Liver (tissue), 9 donors: ENCODE data around the gene XPO5. TPM values are rescaled to one million over a fixed set of nuclear protein-coding genes. Genes with fewer than 3 reads are reported as not detected.

Source experiments
- DNase-seq: peaks from one replicate; pipeline ENCODE4 v3.0.0-alpha.2; 2017; ENCODE audit warnings: low spot score
- H3K27ac ChIP-seq, 2 donors: one replicate each; pipeline ENCODE4 v1.7.0; 2013; ENCODE audit warnings: inconsistent platforms in 2 of 2, low read length in 2 of 2, control low read depth in 1 of 2, low read depth in 1 of 2, mild to moderate bottlenecking in 1 of 2
- H3K27me3 ChIP-seq, 4 donors: one replicate each; pipeline versions ENCODE4 v1.6.1 to v1.7.0; 2013; ENCODE audit warnings: low read length in 3 of 4, inconsistent platforms in 1 of 4, mild to moderate bottlenecking in 1 of 4, moderate library complexity in 1 of 4; ENCODE audit not compliant: control insufficient read depth in 4 of 4, insufficient read depth in 4 of 4
- H3K36me3 ChIP-seq, 4 donors: one replicate each; pipeline versions ENCODE4 v1.6.1 to v1.7.0; 2013; ENCODE audit warnings: low read length in 3 of 4, mild to moderate bottlenecking in 3 of 4, low read depth in 1 of 4, moderate library complexity in 1 of 4; ENCODE audit not compliant: control insufficient read depth in 4 of 4, insufficient read depth in 3 of 4
- H3K4me1 ChIP-seq, 4 donors: one replicate each; pipeline versions ENCODE4 v1.6.1 to v1.7.0; 2013; ENCODE audit warnings: low read length in 3 of 4, mild to moderate bottlenecking in 3 of 4, moderate library complexity in 1 of 4; ENCODE audit not compliant: control insufficient read depth in 4 of 4, insufficient read depth in 4 of 4
- H3K4me3 ChIP-seq, 3 donors: one replicate each; pipeline versions ENCODE4 v1.6.1 to v1.7.0; 2013; ENCODE audit warnings: low read length in 3 of 3, control low read depth in 1 of 3, low read depth in 1 of 3, mild to moderate bottlenecking in 1 of 3
- H3K9ac ChIP-seq, 2 donors: one replicate each; pipeline ENCODE4 v1.7.0; 2013; ENCODE audit warnings: low read length in 2 of 2, mild to moderate bottlenecking in 2 of 2, moderate library complexity in 2 of 2, control low read depth in 1 of 2, low read depth in 1 of 2
- H3K9me3 ChIP-seq, 4 donors: one replicate each; pipeline versions ENCODE4 v1.6.1 to v1.7.0; 2013; ENCODE audit warnings: low read length in 3 of 4; ENCODE audit not compliant: control insufficient read depth in 4 of 4
- CTCF ChIP-seq: fragments of 150-350 bp; IDR thresholded peaks from 2 replicates; pipeline ENCODE4 v1.5.1; 2017; ENCODE audit warnings: improper control_type of control experiment, low read depth, low read length; ENCODE audit not compliant: missing input control
- EGR1 ChIP-seq, 2 donors: IDR thresholded peaks; 2 replicates each; pipeline ENCODE4 v1.6.1; 2016 to 2018; ENCODE audit warnings: antibody characterized with exemption in 2 of 2, low read depth in 2 of 2
- FOXA1 ChIP-seq: IDR thresholded peaks from 2 replicates; pipeline ENCODE4 v1.6.1; 2016; ENCODE audit warnings: antibody characterized with exemption
- FOXA2 ChIP-seq: IDR thresholded peaks from 2 replicates; pipeline ENCODE4 v1.6.1; 2016; ENCODE audit warnings: antibody characterized with exemption
- GABPA ChIP-seq, 2 donors: IDR thresholded peaks in 1 of 2; conservative IDR thresholded peaks in 1 of 2; 2 replicates each; pipeline ENCODE4 v1.6.1; 2016; ENCODE audit warnings: antibody characterized with exemption in 2 of 2, mild to moderate bottlenecking in 1 of 2, moderate library complexity in 1 of 2
- HNF4A ChIP-seq, 2 donors: conservative IDR thresholded peaks; 2 replicates each; pipeline ENCODE4 v1.6.1; 2016; ENCODE audit warnings: antibody characterized with exemption in 2 of 2, mild to moderate bottlenecking in 2 of 2
- HNF4G ChIP-seq: IDR thresholded peaks from 2 replicates; pipeline ENCODE4 v1.6.1; 2016; ENCODE audit warnings: antibody characterized with exemption
- JUND ChIP-seq, 2 donors: IDR thresholded peaks; 2 replicates each; pipeline ENCODE4 v1.6.1; 2016; ENCODE audit warnings: antibody characterized with exemption in 2 of 2
- NR2F2 ChIP-seq: IDR thresholded peaks from 2 replicates; pipeline ENCODE4 v1.6.1; 2016; ENCODE audit warnings: antibody characterized with exemption
- RAD21 ChIP-seq, 2 donors: IDR thresholded peaks; 2 replicates each; pipeline ENCODE4 v1.6.1; 2016; ENCODE audit warnings: antibody characterized with exemption in 2 of 2, mild to moderate bottlenecking in 2 of 2
- REST ChIP-seq: IDR thresholded peaks from 2 replicates; pipeline ENCODE4 v1.6.1; 2016; ENCODE audit warnings: antibody characterized with exemption, mild to moderate bottlenecking
- RXRA ChIP-seq, 2 donors: IDR thresholded peaks; 2 replicates each; pipeline ENCODE4 v1.6.1; 2017 to 2018; ENCODE audit warnings: antibody characterized with exemption in 2 of 2, mild to moderate bottlenecking in 1 of 2
- SP1 ChIP-seq: IDR thresholded peaks from 2 replicates; pipeline ENCODE4 v1.6.1; 2018; ENCODE audit warnings: antibody characterized with exemption, mild to moderate bottlenecking
- TAF1 ChIP-seq: conservative IDR thresholded peaks from 2 replicates; pipeline ENCODE4 v1.6.1; 2016; ENCODE audit warnings: antibody characterized with exemption, mild to moderate bottlenecking
- YY1 ChIP-seq: IDR thresholded peaks from 2 replicates; pipeline ENCODE4 v1.6.1; 2016; ENCODE audit warnings: antibody characterized with exemption, mild to moderate bottlenecking
- ZBTB33 ChIP-seq: IDR thresholded peaks from 2 replicates; pipeline ENCODE4 v1.6.1; 2016; ENCODE audit warnings: antibody characterized with exemption
- WGBS: extraction: QIAGEN DNeasy Blood & Tissue Kit; methylation state at CpG from one replicate; pipeline ENCODE4 v1.1.7; 2013; 5-methylcytosine and 5-hydroxymethylcytosine counted together
- polyA plus RNA-seq, 2 donors: library from polyadenylated mRNA; stranded (reverse) in 1 of 2; unstranded in 1 of 2; fragments of 200-250 nt in 1 of 2; fragments of >200 nt in 1 of 2; fragmentation: Nextera tagmentation in 1 of 2; extraction: Ambion mirVana in 1 of 2; gene quantifications; one replicate each; pipeline versions ENCODE4 v1.2.1 to v1.2.3, GENCODE V29; 2013 to 2015
- total RNA-seq, 2 donors: library from RNA; depleted of rRNA; stranded (reverse); fragments of >200 nt; gene quantifications; one replicate each; pipeline ENCODE4 v1.2.3, GENCODE V29; 2014
- TF ChIP-seq, protein P1 (sequence below): IDR thresholded peaks from 2 replicates; pipeline ENCODE4 v1.6.1; 2016; ENCODE audit warnings: antibody characterized with exemption
- TF ChIP-seq, protein P2 (sequence below): IDR thresholded peaks from 2 replicates; pipeline ENCODE4 v1.6.1; 2016; ENCODE audit warnings: antibody characterized with exemption
- donor health status: healthy.
- donor health status: healthy.
- donor health status: healthy.
- donor health status: healthy.
- donor health status: healthy.

XPO5 gene
- total and polyA plus RNA-seq, 4 donors: 6.1 to 15.8 (median 9.8) TPM

- peaks cover 2 to 24% (median 8%) of the 10 kb centered on the region in 4 donors for H3K36me3 ChIP-seq
- DNase-seq: no peak
- no peak overlapping the region for H3K27ac ChIP-seq
Measured at GRCh38 chr6:43496370-43497128, 79.3 kb downstream of the XPO5 start.

DNA sequence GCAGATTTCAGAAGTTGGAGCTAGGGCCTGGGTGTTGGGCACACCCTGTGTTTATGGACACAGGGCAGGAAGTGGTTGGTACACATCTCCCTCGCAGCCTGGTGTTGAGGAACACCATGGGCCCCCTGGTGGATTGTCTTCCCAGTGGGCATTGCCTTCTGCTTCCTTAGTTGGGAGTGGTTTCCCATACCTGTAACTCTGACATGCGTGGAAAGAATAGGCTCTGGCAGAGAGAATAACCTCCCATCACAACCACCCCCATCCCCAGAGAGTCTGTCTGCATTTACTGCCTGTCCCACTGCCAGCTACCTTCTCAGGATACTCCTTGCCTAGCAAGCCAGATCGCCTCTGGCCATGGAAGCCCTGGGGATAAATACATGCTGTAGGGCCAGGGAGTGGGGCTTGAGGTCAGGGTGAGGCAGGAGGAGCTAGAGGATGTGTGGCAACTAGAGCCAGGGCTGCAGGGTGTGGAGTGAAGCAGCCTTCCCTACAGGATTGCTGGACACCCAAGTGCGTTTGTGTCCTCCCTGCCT is 80.4 kb downstream of the XPO5 start:
- H3K4me3 ChIP-seq: no peak overlapping the region
- peaks cover 0 to 15% (median 2%) of the 10 kb centered on the region in 4 donors for H3K36me3 ChIP-seq
- no peaks in the 10 kb centered on the region for H3K9me3 ChIP-seq
- no peak overlapping the region for H3K27ac ChIP-seq
- H3K9ac ChIP-seq: no peak overlapping the region
- peaks cover 10 to 57% (median 39%) of the 10 kb centered on the region in 4 donors for H3K4me1 ChIP-seq
- H3K27me3 ChIP-seq: no peaks in the 10 kb centered on the region
- no peak for DNase-seq
- 91% methylated on average over 4 of the region's 4 CpGs for WGBS
- TF ChIP-seq, protein P1, sequence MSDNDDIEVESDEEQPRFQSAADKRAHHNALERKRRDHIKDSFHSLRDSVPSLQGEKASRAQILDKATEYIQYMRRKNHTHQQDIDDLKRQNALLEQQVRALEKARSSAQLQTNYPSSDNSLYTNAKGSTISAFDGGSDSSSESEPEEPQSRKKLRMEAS: no peak
- no peak for TF ChIP-seq HNF4G
- TF ChIP-seq FOXA2: no peak
- TF ChIP-seq SP1: no peak
- no peak for TF ChIP-seq REST
- no peak for TF ChIP-seq TAF1
- TF ChIP-seq ZBTB33: no peak
- TF ChIP-seq RXRA (IDR thresholded peaks at IDR 0.05): no peak
- no peak for TF ChIP-seq YY1
- TF ChIP-seq GABPA (IDR thresholded peaks at IDR 0.05 in 1 of 2, conservative IDR thresholded peaks at IDR 0.05 in 1 of 2): no peak
- no peak for TF ChIP-seq JUND (IDR thresholded peaks at IDR 0.05)
- no peak for TF ChIP-seq CTCF
- TF ChIP-seq HNF4A (conservative IDR thresholded peaks at IDR 0.05): no peak
- TF ChIP-seq RAD21 (IDR thresholded peaks at IDR 0.05): no peak
- TF ChIP-seq EGR1 (IDR thresholded peaks at IDR 0.05; ENCODE audit: low read depth in 2 of 2): no peak
- TF ChIP-seq NR2F2: no peak
- TF ChIP-seq FOXA1: no peak

More at GRCh38 chr6:43496370-43497128, 79.3 kb downstream of the XPO5 start:
- Histone ChIP-seq H3K4me3 (no peak overlapping the region), H3K4me1 (peaks cover 10 to 57% (median 39%) of the 10 kb centered on the region in 4 donors), H3K9ac (no peak overlapping the region), H3K27me3 (no peaks in the 10 kb centered on the region), H3K9me3 (no peaks in the 10 kb centered on the region)
- TF ChIP-seq RAD21 (IDR thresholded peaks at IDR 0.05): peak; percentile 77 to 81
- TF ChIP-seq CTCF: peak; percentile 48
- no peak for TF ChIP-seq TAF1
- TF ChIP-seq, protein P2, sequence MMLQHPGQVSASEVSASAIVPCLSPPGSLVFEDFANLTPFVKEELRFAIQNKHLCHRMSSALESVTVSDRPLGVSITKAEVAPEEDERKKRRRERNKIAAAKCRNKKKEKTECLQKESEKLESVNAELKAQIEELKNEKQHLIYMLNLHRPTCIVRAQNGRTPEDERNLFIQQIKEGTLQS: no peak
- peak; percentile 52 to 66 for TF ChIP-seq RXRA (IDR thresholded peaks at IDR 0.05)
- 66% methylated on average over 18 of the region's 18 CpGs for WGBS
